HG02642 (cell line): ENCODE data around the gene TRMT2A.

Experiments
- ATAC-seq: cut with Tn5 transposase; IDR thresholded peaks from one replicate; pipeline ENCODE4 v1.9.1; 2021; ENCODE audit warnings: mild to moderate bottlenecking; ENCODE audit not compliant: unreplicated experiment, poor library complexity

The TRMT2A gene

DNA sequence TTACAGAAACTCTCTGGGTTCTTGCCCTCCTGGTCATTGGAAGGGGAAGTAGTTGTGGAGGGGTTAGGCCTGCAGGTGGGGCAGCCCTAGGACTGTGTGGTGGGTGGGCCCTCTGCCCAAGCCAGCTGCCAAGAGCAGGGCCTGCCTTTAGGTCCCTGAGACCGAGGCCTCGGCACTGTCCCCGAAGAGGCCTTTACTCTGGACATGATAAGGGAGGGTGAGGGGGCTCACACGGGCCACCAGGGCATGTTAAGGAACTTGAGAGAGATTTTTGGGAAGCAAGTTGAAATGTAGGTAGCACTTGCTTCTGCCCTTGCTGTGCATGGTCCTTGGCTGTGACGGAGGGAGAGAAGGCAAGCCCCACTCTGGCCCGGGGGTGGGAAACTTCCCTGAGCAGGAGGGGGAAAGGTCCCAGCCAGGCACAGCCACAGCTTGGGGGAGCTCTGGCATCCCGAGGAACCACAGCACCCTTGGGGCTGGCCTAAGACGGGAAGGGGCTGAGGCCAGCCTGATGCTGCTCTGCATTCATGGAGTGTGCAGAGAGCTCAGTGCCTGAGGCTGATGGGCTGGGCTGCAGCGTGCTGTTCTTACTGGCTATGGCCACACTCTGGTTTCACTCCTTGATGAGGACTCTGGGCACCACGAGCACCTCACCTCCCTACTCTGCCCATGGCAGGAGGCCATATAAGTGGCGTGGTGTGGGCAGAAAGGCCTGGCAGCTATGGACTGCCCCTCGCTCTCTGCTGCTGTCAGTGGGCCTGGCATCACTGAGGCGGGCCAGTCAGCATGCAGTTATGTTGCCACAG is 8.9 kb downstream of the TRMT2A start:
- no peak for ATAC-seq

DNA sequence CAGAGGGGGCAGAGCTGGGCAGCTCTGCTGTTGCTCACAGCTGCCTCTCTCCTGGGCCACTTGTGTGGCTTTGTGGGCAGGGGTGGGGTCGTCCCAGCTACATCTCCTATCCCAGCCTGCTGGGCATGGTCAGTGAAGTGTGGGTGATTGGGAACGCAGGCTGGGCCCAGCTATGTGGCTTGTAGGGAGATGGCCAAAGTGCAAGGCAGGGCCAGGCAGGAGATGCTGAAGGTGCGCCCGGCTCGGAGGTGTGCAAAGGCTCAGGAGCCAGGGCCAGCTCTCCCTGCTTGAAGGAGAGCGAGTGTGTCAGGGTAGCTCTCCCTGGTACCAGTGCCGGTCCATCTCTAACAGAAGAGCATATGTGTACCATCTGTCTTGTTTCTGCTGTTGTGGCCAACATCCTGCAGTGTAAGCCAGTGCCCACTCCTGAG is 9.5 kb downstream of the TRMT2A start:
- ATAC-seq, result no peak

DNA sequence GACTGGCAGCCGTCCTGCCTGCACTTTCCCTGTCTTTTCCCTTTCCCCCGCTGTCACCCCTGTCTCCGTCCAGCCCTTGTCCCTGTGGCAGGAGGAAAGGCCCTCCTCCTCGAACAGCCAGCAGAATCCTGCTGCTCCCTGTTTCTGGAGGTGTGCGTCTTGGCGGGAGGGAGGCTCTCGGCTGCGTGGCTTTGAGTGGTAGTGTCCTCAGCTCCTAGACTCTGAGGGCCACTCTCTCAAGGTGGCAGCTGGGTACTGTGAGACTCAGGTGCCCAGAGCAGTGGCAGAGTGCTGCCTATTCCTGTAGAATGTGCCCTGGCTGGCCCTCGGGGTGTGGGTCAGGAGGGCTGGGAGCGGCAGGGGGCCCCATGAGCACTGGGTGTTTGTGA is 10.2 kb downstream of the TRMT2A start:
- no peak for ATAC-seq

DNA sequence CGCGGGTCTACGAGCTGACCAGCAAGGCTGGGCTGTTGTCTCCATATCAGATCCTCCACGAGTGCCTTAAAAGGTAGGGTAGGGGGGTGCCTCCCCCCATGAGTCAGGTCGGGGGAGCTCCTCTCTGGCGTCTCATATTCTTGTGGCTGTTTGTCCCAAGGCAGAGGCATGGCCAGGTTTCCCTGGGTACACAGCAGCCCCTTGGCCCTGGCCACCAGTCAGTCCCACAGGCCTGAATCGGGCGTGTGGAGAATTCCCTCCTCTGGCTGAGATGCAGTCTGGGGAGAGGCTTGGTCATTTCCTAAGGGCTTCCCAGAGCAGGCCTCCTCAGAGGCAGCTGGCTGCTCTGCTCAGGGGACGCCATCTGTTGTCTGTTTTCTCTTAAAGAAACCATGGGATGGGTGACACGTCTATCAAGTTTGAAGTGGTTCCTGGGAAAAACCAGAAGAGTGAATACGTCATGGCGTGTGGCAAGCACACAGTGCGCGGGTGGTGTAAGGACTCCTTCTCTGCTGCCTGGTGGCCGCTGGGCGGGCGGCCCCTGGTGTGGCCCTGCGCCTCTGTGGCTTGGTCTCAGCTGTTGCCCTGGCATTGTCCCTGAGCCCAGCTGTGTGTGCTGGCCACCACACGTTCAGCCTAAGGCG is 10.7 kb downstream of the TRMT2A start:
- no peak for ATAC-seq

DNA sequence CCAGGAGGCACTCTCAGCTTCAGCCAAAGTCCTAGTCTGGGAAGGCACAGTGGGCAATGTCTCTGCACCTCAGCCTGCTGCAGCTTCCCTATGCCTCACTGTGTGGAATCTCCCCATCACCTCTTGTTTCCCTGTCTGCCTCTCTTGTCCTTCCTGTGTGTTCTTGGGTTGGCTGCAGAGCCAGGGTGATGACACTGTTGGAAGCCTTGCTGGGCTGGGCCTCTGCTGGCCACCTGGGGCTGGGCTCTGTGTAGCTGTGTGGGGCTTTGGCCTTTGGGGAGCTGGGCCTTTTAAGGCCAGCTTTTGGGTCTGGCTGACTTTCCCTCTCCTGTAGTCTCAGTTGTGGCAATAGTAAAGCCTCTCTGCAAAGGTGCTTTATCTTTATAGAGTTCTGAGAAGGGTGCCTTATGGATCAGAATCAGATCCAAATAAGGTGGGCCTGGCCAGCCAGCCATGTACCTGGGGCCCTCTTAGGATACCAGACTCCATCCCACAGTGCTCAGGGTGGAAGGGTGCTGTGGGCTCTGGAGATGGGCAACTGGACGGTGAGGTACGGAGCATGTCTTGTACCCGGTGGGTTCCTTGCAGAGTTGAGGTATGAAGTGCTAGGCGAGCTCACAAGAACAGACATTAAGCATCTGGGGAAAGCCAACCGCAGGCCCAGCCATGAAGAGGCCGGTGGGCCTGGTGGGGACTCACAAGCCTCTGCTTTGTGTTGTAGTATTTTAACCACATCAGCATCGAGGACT is 11.4 kb downstream of the TRMT2A start:
- no peak for ATAC-seq

DNA sequence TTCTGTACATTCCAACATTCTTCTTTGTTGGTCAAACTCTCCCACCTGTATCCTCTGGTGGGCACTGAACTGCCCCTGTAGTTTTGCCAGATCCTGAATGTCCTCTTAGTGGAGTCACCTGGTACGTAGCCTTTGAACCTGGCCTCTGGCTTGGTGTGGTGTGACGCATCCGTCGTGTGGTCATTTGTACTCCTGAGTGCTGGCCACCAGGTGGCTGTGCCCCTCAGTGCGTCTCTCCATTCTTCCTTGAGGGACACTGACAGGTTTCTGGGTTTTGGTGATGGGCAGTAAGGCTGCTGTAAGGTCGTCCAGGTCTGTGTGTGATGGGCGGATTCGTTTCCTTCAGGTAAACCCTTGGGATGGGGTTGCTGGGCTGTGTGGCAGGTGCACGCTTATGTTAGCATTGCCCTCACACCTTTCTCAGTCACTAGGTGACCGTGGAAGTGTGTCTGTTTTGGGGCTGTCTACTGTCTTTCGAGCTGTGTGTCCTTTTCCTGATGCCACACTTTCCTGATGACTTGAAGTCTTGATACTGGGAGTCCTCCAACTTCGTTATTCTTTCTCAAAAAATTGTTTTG is 14.7 kb downstream of the TRMT2A start:
- ATAC-seq, result no peak

DNA sequence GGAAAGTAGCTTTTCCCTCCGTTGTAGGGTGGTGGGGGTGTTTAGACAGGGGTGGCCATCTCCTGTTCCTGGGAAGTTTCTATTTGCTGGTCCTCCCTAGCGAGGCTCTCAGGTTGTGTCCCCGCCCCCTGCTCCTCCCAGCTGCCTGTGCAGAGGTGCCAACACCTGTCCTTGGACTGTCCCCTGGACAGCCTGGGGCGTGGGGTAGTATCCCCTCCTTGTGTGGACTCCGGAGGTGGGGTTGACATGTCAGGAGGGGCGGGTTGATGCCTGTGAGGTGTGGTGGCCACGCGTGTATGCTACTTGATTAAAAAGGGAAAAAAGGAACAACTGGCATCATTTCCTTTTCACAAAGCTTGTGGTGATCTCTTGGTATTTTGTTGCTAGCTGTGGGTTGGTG is 15.4 kb downstream of the TRMT2A start:
- ATAC-seq, result no peak

DNA sequence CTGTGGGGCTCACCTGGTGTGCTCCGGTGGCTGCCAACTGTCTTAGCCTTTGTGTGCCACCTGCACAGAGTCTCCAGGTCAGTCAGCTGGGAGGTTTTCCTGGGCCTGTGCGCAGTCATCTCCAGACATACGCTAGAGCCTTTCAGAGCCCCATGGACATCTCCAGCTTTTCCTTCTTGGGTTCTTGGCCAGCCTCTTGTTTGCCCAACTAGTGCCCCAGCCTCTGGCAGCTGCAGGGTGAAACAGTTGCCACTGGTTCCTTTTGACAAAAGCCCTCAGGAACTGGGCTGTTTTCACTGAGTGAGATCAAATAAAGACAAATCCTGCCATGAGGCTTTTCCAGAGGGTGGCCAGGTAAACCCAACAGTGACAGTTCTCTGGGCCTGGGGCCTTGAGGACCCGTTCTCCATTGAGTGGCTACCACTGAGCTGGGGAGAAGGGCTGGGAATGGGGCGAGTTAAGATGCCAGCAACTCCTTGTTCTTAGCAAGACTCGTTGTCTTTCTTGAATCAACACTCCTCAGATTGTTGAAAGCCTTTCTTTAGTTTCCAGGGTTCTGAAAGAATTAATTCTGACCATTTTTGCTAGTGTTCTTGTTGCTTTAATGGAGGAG is 17.8 kb downstream of the TRMT2A start:
- ATAC-seq, result no peak

DNA sequence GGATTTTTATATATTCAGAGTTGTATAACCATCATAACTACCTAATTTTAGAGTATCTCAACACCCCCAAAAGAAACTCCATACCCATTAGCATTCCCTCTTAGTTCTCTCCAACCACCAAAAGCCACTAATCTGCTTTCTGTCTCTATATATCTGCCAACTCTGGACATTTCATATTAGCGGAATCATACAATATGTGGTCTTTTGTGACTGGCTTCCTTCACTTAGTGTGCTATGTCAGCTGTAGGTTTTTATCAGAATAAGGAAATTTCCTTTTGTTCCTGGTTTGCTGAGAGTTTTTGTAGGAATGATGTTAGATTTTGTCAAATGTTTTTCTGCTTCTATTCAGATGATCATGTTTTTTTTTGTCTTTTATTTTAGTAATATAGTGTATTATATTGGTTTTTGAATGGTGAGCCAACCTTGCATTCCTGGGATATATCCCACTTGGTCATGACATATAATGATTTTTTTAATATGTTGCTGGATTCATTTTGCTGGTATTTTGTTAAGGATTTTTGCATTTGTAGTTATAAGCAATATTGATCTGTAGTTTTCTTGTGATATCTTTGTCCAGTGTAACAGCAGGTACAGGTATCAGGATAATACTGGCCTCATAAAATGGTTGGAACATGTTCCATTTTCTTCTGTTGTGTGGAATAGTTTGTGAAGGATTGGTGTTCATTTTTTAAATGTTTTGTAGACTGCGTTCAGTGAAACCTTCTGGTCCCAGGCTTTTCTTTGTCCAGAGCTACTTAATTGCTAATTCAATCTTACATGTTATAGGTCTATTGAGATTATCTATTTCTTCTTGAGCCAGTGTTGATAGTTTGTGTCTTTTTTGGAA is 20.2 kb downstream of the TRMT2A start:
- no peak for ATAC-seq

DNA sequence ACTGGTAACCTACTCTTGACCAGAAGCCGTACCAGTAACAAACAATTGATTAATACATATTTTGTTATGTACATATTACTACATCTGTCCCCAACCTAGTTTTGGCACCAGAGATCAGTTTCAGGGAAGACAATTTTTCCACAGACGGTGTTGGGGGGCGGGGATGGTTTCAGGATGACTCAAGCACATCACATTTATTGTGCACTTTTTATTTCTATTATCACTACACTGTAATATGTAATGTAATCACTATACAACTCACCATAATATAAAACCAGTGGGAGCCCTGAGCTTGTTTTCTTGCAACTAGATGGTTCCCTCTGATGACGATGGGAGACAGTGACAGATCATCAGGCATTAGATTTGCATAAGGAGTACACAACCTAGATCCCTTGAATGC is 21.5 kb downstream of the TRMT2A start:
- no peak for ATAC-seq

DNA sequence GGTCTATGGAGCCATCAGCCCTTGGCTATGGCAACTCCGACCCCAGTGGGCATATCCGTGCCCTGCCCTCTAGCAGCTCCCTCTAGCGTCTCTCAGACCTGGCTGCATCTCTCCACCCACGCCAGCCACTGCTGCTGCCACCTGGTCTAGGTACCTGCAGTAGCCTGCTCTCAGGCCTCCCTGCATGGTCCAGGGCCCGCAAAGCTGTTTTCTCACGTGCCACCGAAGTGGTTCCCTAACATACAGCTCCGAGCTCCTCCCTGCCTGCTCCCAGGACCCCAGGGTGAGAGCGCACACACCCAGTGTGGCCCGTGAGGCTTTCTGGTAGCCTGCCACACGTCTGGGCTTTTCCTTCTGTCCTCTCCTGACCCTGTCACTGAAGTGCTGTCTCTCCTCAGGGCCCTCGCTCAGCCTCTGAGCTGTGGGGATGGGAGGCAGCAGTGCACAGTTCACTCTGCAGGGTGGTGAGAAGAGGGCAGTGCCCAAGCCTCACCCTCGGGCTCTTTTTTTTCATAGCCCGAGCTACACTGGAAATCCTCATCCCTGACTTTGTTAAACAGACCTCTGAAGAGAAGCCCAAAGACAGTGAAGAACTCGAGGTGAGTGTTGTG is 22.7 kb downstream of the TRMT2A start:
- no peak for ATAC-seq

DNA sequence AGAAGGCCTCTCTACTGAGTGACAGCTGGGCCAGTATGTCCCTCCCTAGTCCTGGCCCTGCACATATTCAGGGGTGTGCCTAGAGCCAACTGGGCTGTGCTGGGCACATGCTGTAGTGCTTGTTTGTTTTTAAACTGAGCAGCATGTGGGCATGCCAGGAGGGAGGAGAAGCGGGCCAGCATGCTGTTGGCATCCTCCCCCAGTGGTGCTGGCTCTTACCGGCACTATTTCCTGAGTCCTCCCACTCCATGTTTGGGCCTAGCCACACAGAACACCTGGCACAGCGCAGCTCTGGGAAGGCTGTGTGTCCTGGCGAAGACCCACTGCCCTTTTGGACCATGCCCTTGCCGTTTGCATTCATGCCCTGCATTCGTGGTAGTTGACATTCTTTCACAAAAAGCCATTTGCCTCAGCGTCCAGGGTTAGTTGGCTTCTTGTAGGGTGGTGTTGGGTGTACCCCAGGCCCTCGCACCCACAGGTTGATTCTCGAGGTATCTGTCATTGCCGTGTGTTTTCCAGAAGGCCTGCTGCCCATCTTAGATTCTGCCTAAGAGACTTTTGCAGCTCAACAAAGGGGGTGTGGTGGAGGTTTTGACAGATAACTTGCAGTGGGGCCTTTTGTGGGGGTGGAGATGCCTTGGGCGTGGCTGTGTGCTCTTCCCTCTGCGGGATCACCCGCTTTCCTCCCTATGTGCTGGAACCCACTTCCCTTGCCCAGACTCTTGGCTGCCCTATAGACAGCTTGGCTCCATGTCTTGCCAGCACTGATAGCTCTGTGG is 23.4 kb downstream of the TRMT2A start:
- no peak for ATAC-seq

DNA sequence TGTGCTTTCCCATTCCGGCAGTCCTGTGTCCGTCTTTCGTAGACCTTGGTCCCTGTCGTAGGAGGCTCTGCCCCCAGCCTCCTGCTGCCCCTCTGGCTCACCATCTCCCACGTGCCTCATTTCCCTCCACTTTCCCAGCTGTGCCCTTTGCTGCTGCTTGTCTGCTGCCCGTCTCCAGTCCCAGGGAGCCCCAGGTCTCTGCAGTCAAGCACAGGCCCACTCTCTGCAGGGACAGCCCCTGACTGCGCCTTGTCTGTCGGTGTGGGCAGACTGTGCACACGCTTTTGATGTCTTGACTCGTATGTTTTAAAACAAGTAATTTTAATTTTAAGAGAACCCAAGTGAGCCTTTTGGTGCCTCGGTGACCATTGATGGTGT is 24.6 kb downstream of the TRMT2A start:
- no peak for ATAC-seq

DNA sequence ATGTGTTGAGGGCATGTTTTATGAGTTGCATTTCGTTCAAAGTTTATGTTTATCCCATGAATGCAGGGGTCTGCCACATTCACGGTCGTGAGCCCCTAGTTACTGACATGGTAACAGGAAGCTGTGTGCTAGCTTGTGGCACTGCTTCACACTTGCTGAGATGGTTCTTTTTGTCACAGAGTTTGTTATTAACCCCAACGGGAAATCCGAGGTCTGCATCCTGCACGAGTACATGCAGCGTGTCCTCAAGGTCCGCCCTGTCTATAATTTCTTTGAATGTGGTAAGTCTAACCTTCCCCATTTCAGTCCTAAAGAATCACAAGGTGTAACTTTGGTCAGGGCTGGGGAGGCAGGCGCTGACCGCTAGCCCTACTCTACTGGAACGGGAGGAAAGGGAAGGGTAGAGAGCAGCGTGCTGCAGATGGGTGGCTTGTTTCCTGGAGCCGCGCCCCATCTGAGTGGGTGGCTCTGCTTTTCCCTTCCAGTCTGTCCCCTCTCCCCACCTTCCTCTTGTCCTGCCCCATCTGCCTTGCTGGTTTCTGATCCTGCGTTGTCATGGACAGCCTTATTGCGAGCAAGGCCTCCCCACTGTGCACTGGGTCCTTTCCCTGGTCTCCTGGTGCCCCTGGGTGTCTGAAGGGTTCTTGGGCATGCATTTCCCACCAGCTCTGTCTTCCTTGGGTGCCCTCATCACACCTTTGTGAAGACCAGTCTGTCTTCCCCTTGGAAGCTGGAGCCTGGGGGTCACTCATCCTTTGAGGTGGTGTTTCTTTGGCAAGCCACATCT is 25.1 kb downstream of the TRMT2A start:
- ATAC-seq, result no peak

DNA sequence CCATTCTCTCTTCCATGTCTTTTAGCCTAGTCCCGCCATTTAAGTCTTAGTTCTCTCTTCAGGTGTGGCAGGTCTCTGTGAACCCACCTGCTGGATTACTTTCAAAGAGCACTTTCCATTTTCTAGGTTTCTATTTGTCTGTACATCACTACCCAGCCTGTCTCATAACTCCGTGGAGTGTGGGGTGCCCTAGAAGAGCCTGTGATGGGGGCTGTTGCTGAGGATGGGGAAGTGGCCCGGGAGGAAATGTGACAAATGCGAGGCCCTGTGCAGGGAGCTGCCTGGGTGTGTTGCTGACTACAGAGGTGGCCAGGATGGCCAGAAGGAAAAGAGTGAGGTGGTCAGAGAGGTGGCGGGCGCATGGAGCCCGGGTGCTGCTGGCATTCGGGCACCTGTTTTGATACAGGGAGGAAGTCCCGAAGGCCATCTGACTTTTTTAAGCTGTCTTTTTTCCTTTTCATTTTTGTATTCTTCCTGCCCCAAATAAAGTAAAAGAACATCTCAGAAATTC is 26.2 kb downstream of the TRMT2A start:
- no peak for ATAC-seq

DNA sequence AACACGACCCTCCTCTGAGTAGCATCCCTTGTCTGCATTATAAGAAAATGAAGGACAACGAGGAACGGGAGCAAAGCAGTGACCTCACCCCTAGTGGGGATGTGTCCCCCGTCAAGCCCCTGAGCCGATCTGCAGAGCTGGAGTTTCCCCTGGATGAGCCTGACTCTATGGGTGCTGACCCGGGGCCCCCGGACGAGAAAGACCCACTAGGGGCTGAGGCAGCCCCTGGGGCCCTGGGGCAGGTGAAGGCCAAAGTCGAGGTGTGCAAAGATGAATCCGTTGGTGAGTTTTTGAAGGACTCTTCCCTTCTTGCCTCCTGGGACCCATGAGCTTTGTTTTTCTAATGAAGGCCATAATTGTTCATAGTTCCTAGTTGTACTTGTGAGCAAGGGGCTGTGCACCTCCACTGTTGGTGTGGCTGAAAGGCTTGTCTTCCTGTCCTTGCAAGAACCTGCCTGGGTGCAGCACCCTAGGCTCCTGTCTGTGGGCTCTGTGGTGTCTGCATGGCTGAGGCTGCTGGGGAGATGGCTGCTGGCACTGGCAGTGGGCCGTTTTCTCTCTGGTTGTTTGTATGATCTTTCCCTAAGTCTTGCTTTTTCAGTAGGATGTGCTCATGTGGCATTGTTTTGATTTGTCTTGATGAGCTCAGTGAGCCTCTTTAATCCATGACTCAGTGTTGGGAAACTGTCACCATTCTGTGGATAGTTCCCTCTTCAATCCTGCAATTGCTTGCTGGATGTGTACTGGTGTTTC is 26.9 kb downstream of the TRMT2A start:
- no peak for ATAC-seq
